Parathyroid adenoma (tissue), 2 donors: ENCODE data around the gene LRSAM1.

ENCODE experiments used
- H2AFZ ChIP-seq: fragments of 300-600 bp; sonication (generic); one replicate; pipeline ENCODE4 v1.7.0; 2017; ENCODE audit warnings: antibody characterized with exemption, mild to moderate bottlenecking
- H3K27ac ChIP-seq: fragments of 300-600 bp; sonication (generic); one replicate; pipeline ENCODE4 v1.7.0; 2017
- H3K27me3 ChIP-seq: fragments of 300-600 bp; sonication (generic); one replicate; pipeline ENCODE4 v1.7.0; 2017; ENCODE audit warnings: low read length; ENCODE audit not compliant: control insufficient read depth, insufficient read depth
- H3K36me3 ChIP-seq: fragments of 300-600 bp; sonication (generic); one replicate; pipeline ENCODE4 v1.7.0; 2017; ENCODE audit warnings: low read length; ENCODE audit not compliant: control insufficient read depth, insufficient read depth
- H3K4me1 ChIP-seq: fragments of 300-600 bp; sonication (generic); one replicate; pipeline ENCODE4 v1.7.0; 2017; ENCODE audit warnings: control low read depth
- H3K4me2 ChIP-seq: fragments of 300-600 bp; sonication (generic); one replicate; pipeline ENCODE4 v1.7.0; 2017; ENCODE audit warnings: low read length
- H3K4me3 ChIP-seq: fragments of 300-600 bp; sonication (generic); one replicate; pipeline ENCODE4 v1.7.0; 2017; ENCODE audit warnings: low read depth, low read length
- H3K79me2 ChIP-seq: fragments of 300-600 bp; sonication (generic); one replicate; pipeline ENCODE4 v1.7.0; 2017; ENCODE audit warnings: control low read depth
- H3K9ac ChIP-seq: fragments of 300-600 bp; sonication (generic); one replicate; pipeline ENCODE4 v1.7.0; 2017; ENCODE audit warnings: mild to moderate bottlenecking
- H3K9me3 ChIP-seq: fragments of 300-600 bp; sonication (generic); one replicate; pipeline ENCODE4 v1.7.0; 2017; ENCODE audit warnings: low read length; ENCODE audit not compliant: control insufficient read depth
- TF ChIP-seq, protein P1 (sequence below): fragments of 300-600 bp; sonication (generic); IDR thresholded peaks from one replicate; pipeline ENCODE4 v1.7.0; 2017; ENCODE audit warnings: antibody characterized with exemption, mild to moderate bottlenecking
- donor health status: primary hyperparathyroidism.

The LRSAM1 gene

DNA sequence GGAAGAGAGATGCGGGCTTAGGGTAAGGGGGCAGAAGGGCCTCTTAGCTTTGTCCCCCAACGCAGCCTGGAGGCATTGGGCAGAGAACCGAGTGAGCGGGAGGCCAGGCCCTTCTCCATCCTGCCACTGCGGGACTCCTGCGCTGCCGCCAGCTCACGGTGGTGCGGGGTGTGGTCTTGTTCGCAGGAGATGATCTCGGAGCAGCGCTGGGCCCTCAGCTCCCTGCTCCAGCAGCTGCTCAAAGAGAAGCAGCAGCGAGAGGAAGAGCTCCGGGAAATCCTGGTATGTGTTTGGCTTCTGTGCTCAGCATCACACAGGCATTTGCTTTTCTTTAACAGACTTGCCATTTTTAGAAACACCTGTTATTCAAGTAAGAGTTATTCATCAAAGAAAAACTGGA lies 41.3 kb downstream of the LRSAM1 start:
- H2AFZ ChIP-seq, result no peak overlapping the region
- TF ChIP-seq, protein P1, sequence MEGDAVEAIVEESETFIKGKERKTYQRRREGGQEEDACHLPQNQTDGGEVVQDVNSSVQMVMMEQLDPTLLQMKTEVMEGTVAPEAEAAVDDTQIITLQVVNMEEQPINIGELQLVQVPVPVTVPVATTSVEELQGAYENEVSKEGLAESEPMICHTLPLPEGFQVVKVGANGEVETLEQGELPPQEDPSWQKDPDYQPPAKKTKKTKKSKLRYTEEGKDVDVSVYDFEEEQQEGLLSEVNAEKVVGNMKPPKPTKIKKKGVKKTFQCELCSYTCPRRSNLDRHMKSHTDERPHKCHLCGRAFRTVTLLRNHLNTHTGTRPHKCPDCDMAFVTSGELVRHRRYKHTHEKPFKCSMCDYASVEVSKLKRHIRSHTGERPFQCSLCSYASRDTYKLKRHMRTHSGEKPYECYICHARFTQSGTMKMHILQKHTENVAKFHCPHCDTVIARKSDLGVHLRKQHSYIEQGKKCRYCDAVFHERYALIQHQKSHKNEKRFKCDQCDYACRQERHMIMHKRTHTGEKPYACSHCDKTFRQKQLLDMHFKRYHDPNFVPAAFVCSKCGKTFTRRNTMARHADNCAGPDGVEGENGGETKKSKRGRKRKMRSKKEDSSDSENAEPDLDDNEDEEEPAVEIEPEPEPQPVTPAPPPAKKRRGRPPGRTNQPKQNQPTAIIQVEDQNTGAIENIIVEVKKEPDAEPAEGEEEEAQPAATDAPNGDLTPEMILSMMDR, result no peak
- H3K4me3 ChIP-seq, result no peak overlapping the region
- H3K27me3 ChIP-seq, result no peaks in the 10 kb centered on the region
- no peaks in the 10 kb centered on the region for H3K9me3 ChIP-seq
- no peaks in the 10 kb centered on the region for H3K36me3 ChIP-seq
- no peak overlapping the region for H3K27ac ChIP-seq
- no peak overlapping the region for H3K4me2 ChIP-seq
- no peaks in the 10 kb centered on the region for H3K4me1 ChIP-seq
- no peaks in the 10 kb centered on the region for H3K79me2 ChIP-seq
- H3K9ac ChIP-seq, result no peak overlapping the region

DNA sequence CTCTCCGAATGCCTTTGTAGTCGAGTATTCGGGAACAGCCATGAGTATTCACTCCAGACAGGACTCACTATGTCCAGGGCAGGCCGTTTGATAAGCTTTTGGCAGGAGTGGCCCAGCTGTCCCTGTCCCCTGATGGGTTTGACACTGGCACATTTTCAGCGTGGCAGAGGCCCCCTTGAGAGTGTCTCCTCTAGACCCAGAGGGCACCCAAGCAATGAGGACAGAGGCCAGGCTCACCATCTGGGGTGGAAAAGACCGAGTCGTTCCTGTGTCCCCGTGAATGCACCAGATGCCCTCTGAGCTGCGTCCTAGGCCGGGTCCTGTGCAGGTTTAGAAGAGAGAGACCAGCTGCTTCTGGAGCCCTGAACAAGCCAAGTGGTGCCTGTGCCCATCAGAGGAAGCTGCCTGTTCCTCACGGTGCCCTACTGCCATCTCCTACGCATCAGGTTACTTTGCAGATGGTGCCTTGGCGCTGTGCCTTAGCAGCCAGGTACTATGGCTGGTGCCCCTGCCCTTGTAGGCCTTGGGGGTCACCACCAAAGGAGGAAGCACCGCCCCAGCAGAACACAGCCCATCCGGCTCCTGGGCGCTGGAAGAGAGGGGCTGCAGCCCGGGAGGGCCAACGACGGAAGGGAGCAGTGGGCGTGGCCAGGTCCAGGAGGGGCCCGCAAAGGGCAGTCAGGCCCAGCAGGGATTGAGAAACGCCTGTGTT lies 42.4 kb downstream of the LRSAM1 start:
- Histone ChIP-seq H3K9ac (no peak overlapping the region), H3K4me3 (no peak overlapping the region), H3K36me3 (no peaks in the 10 kb centered on the region), H3K4me2 (no peak overlapping the region), H2AFZ (no peak overlapping the region), H3K27me3 (no peaks in the 10 kb centered on the region), H3K27ac (no peak overlapping the region), H3K4me1 (no peaks in the 10 kb centered on the region), H3K79me2 (no peaks in the 10 kb centered on the region), H3K9me3 (no peaks in the 10 kb centered on the region)
- TF ChIP-seq, protein P1, result no peak

DNA sequence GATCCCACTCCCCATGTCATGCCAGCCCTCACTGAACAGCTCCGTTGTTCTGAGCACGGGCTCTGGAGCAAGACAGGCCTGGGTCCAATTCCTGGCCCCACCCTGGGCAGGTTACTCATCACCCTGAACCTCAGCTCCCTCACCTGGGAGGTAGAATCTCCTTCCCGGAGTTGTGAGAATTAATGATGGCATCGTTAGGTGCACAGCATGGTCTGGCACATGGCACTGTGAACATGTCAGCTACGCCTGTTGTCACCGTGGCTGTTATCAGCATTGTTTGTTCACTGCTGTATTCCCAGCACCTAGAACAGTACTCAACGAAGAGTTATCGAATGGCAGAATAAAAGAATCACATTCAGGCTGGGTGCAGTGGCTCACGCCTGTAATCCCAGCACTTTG lies 43.0 kb downstream of the LRSAM1 start:
- H3K27ac ChIP-seq, result no peak overlapping the region
- H3K4me1 ChIP-seq, result no peaks in the 10 kb centered on the region
- TF ChIP-seq, protein P1, result no peak
- H3K79me2 ChIP-seq, result no peaks in the 10 kb centered on the region
- H2AFZ ChIP-seq, result no peak overlapping the region
- H3K4me3 ChIP-seq, result no peak overlapping the region
- no peak overlapping the region for H3K9ac ChIP-seq
- no peaks in the 10 kb centered on the region for H3K27me3 ChIP-seq
- H3K36me3 ChIP-seq, result no peaks in the 10 kb centered on the region
- H3K4me2 ChIP-seq, result no peak overlapping the region
- no peaks in the 10 kb centered on the region for H3K9me3 ChIP-seq

DNA sequence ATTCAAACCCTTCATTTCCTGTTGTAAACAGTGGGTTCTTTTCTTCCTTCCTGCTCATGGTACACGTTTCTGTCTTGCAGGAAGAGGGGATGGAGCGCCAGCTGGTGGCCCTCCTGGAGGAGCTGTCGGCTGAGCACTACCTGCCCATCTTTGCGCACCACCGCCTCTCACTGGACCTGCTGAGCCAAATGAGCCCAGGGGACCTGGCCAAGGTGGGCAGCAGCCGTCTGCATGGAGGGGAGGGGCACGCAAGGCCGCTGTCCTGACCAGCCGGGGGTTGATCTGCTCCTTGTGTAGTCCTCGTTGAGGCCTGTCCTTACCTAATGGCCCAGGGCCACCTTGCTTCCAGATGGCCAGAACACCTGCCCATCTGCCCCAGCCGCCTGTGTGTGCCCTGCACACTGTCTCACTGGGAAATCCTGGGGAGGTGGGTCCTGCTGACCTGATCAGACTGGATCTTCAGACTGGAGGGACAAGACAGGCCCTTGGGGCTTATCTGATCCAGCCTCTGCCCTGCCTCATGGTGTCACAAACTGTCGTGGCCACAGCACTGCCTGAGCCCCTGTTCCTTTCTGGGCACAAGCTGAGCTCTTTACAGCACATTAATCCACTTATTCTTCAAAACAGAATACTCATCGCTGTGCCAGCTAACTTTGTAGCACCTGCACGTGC lies 44.7 kb downstream of the LRSAM1 start:
- H3K4me3 ChIP-seq, result no peak overlapping the region
- TF ChIP-seq, protein P1, result no peak
- H3K9ac ChIP-seq, result no peak overlapping the region
- H3K27me3 ChIP-seq, result no peaks in the 10 kb centered on the region
- H3K79me2 ChIP-seq, result no peaks in the 10 kb centered on the region
- H3K9me3 ChIP-seq, result no peaks in the 10 kb centered on the region
- no peaks in the 10 kb centered on the region for H3K36me3 ChIP-seq
- no peak overlapping the region for H3K27ac ChIP-seq
- H2AFZ ChIP-seq, result no peak overlapping the region
- H3K4me2 ChIP-seq, result no peak overlapping the region
- H3K4me1 ChIP-seq, result no peaks in the 10 kb centered on the region

DNA sequence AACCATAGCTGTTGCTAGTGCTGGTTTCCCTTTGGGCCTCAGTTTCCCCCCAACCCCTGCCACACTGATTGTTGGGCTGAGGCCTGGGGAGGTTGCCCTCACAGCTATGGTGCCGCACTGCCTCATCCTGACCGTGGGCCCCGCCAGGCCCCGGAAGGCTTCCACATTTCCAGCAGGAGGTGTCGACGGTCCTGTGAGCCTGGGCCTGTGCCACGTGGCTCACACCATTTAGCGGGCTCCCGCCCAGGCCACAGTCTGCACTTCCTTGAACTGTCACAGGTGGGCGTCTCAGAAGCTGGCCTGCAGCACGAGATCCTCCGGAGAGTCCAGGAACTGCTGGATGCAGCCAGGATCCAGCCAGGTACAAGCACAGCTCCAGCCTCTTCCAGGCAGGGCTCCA lies 45.7 kb downstream of the LRSAM1 start:
- Histone ChIP-seq H3K27ac (no peak overlapping the region), H3K4me3 (no peak overlapping the region), H3K36me3 (no peaks in the 10 kb centered on the region)

More for the DNA sequence above, 45.7 kb downstream of the LRSAM1 start:
- Histone ChIP-seq H3K4me1 (no peaks in the 10 kb centered on the region), H3K9me3 (no peaks in the 10 kb centered on the region), H2AFZ (no peak overlapping the region), H3K27me3 (no peaks in the 10 kb centered on the region), H3K9ac (no peak overlapping the region), H3K79me2 (no peaks in the 10 kb centered on the region), H3K4me2 (no peak overlapping the region)
- TF ChIP-seq, protein P1, result no peak
